Measurements from ENCODE around the gene ZNF490.
"Not testable (repeated sequence)": the region's sequence is repeated elsewhere in the genome, so short reads cannot be mapped to it uniquely, and the experiment has no call there.

The ZNF490 gene

DNA sequence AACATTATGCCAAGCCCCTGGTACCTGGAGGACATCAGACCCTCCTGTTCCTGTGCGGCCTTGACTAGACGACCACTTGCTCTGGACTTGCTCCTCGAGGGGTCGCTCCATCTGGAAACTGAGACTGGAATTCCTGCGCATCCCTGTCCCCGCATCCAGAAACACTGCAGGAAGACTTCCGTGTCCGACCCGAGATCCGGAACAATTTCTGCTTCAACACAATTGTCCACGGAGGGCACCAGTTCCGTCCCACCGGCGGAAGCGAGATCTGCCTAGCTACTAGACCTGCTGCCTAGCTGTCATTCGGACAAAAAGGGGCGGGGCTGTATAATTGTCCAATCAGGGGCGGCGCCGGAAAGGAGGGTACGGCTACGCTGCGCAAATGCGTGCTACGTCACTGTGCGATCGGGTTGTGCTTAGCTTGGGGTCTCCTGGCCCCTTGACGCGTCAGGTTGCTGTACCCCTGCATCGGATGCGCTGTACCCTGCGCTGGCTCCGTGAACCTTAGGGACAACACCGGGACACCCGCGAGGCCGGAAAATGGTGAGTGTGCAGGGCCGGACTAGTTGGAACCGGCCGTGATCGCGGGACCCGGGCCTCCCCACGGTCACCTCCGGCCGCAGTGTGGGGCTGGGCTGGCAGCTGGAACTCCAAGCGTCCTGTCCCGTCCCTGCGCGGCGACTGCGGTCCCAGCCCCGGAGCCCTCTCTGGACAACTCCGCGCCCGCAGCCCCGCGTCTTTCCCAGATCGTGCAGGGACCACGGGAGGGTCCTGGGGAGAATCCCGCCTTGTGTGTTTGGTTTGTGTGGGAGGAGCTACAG is at the start of gene ZNF490, which contains the start of gene ZNF791:
TSS of gene ZNF490 (minus strand) at position 274 of the 821 bp plus-strand sequence. CDS start at position 141, 133 bp downstream.
TSS of gene ZNF791 (plus strand) at position 381 of the 821 bp plus-strand sequence. CDS start at position 541, 160 bp downstream.
- peak; percentile 99 for DNase-seq (ENCODE audit: low read depth, low spot score)

DNA sequence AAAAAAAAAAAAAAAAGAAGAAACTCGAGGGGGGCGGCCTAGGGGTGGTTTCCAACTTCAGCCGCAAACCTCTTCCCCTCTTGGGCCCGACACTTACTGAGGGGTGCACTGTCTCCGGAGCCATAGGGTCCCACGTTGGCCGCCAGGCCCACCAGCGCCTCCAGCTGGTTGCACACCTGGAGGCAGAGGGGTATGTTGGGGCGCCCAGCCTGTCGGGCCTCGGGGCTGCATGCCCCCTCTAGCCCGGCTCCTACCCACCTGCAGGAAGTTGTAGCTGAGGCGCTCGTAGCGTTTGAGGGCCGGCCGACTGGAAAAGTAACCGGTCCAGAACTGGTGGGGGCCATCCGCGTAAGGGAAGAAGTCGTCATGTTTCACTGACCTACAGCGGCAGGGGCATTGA is 47.4 kb upstream of the ZNF490 start:
- DNase-seq (ENCODE audit: low read depth, low spot score) = no peak

DNA sequence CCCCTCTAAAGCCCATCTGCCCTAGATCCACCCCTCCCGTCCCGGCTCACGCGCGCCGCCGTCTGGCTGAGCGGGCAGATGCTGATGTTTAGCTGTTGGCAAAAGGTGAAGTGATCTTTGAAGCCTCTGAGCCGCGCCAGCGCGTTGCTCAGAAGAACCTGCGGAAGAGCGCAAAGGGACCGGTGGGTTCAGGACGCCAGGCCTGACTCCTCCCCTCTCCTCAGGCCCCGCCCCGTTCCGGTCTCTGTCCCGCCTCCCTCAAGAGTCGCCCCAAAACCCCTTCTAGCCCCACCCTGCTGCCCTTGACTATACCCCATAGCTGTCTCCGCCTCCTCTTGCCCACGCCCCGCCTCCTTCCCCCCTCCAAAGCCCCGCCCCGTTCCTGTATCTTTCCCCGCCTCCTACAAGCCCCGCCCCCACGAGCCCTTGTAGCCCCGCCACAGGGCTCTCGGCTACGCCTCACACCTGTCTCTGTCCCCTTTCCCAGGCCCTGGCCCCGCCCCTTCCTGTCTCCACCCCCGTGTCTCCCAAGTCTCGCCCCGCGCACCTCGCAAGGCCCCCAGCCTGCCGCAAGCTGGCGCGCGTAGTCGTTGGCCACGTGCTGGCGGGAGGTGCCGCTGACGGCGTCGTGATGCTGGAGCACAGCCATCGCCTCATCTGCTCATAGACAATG is 46.4 kb upstream of the ZNF490 start:
- no peak for DNase-seq (ENCODE audit: low read depth, low spot score)

DNA sequence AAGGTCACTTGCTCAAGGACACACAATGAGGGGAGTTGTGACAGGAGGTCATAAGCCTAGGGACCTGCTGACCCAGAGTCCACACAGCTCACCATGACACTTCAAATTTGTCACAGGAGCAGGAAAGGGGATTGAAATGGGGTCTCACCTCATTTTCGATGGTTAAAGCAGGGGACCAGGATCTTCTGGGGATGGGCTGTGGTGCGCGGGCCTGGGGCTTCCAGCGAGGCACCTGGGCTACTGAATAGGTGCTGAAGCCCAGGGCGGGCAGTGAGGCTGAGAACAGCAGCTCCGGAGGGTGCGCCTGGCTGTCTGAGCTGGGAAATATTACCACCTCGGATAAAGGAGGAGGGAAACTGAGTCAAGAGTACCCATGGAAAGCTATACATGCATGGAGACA is 44.9 kb upstream of the ZNF490 start:
- DNase-seq (ENCODE audit: low read depth, low spot score) = no peak

DNA sequence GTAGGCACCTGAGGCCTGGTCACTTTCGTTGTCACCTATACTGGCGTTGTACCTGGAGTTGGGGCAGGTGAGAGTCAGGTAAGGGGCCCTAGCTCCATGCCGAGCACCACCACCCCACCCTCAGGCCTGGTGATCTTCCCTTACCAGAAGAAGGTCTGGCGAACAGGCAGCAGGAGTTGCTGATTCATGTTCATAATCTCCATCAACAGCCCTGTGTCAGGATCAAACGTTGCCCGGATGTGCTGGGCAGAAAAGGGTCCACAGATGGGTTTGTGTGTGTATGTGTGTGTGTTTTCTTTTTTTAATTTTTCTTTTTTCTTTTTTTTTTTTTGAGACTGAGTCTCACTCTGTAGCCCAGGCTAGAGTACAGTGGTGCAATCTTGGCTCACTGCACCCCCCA is 41.6 kb upstream of the ZNF490 start:
- no peak for DNase-seq (ENCODE audit: low read depth, low spot score)

DNA sequence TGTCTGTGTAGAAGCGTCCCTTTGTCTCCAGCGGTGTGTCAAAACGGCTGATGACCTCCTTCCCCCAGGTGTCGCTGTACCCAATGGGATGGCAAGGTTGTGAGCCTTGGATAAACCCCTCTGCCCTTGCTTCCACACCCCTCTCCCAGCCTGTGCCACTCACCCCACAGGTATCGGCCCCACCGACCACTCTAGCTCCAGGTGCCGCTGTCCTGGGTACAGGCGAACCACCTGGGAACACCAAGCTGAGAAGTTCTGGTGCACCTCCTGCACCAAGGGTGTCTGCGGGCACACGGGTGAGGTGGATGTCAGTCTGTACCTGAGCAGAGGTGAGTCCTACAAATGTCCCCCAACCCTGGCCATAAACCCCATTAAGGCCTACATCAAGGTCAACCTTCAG is 39.3 kb upstream of the ZNF490 start:
- no peak for DNase-seq (ENCODE audit: low read depth, low spot score)

DNA sequence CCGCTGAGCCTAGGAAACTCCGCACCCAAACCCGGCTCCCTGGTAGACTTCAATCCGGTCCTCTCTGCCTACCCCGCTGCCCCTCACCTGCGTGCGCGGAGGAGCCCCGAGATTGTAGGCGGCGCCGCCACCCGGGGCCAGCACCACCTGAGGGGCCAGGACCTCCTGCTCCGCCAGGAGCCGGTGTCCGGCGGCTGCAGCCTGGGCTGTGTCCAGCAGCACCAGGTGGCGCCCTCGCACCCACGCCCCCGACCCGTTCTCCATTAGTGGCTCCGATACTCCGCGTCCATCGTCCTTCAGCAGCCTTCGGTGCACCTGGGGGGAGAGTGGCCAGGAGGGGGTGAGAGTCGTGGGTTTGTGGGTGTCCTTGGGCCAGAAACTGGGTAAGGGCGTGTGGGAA is 37.5 kb upstream of the ZNF490 start:
- DNase-seq (ENCODE audit: low read depth, low spot score) = peak; percentile 31

DNA sequence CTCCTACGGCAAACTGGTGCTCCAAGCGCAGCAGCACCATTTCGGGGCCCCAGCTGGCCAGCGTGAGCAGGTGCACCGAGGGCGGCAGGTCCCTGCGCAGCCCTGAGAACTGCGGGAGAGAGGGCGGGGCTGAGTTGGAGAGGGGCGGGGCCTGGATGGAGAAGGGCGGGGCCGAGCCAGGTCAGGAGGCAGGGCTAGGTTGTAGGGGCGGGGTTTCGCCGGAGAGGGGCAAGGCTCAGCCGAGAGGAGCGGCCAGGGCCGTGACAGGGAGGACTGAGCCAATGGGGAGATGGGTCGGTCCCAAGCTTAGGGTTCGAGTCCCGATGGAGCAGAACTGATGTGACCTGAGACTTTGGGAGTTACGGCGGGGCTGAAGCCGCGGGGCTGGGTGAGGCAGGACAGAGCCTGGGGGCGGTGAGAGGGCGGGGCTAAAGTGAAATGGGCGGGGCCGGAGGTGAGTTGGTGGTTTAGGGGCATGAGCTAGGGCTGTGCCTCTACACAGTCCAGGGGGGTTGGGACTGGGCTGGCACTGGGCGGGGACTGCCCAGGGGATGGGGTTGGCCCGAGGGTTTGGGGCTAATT is 37.0 kb upstream of the ZNF490 start:
- peak; percentile 44 for DNase-seq (ENCODE audit: low read depth, low spot score)

DNA sequence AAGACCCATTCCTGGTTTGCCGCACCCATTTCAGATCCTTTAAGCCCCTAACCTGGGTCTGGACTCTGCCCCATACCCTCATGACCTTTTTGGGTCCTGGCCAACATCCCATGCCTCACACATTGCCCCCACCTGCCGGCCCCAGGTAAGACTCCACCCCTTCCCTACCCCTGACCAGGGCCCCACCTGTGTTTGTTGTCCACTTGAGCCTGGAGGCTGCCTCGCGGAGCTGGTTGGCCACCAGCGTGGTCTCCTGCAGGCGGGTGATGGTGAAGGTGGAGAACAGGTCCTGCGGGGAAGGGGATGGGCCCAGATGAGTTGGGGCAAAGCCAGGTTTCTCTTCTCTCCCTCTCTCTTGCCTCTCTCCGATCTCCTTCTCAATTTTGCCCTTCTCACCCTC is 36.4 kb upstream of the ZNF490 start:
- DNase-seq (ENCODE audit: low read depth, low spot score) = no peak

DNA sequence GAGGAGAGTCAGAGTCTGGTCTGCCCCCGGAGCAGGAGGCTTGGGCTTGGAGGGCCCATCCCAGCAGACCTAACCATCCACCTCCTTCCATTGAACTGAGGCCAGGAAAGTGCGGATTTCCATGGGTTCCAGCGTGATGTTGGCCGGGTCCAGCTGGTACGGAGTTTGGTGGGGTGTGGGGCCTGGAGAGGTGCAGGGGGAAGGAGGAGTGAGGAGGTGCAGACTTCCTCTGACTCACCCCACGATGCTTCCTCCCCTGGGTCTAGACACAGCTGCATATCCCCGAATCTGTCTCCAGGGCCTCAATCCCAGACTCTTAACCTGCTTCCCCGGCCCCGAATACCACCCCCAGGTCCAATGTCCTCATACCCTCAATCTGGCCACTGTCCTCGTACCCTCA is 35.9 kb upstream of the ZNF490 start:
- DNase-seq (ENCODE audit: low read depth, low spot score) = no peak

DNA sequence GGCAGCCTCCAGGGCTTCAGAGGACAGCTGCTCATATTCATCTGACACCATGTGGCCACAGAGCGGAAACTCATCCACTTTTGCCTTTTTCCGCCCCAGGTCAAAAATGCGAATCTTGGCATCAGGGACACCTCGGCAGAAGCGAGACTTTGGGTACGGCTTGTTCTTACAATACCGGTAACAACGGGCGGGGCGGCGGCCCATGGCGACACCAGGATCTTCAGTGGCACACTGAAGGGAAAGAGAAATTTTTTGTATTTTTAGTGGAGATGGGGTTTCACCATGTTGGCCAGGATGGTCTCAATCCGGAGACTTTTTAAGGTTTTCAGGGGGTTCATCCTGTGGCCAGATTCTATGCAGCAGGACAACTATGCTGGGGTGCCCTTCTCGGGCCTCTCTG is 33.1 kb upstream of the ZNF490 start:
- not testable (repeated sequence) for DNase-seq (ENCODE audit: low read depth, low spot score)

DNA sequence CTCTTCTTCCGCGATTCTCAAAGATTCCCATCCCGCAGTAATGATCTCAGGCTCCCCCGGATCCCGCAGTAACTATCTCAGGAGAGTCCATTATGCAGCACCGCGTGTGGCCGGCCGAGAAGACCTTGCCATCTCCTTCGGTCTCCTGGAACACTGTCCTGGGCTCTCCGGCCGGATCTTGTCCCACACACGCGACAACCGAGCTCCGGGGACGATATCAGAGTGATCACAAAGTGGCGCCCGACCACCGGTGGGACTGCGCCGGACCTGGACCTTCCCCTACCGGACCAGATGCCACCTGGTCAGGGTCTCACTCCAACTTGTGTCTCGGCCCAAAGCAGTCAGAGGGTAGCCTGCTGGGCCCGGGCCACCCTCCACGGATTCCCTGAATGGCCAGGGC is 31.9 kb upstream of the ZNF490 start:
- no peak for DNase-seq (ENCODE audit: low read depth, low spot score)

DNA sequence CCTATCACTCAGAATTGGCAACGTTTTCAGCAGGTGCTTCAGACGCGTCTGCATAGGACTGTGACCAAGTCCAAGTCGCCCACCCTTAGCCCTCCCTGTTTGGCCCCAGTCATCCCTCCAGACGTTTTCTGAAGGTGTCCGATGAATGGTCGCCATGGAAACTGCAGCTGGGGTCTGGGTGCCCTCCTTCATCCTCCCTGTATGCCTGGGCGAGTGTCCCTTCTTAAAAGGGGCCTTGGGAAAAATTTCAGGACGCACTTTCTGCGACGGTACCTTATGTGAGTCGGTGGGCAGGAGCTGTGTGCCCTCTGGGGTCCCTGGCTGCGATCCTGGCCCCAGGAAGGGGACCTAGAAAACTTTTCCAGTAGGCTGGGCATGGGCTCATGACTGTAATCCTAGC is 30.8 kb upstream of the ZNF490 start:
- no peak for DNase-seq (ENCODE audit: low read depth, low spot score)

DNA sequence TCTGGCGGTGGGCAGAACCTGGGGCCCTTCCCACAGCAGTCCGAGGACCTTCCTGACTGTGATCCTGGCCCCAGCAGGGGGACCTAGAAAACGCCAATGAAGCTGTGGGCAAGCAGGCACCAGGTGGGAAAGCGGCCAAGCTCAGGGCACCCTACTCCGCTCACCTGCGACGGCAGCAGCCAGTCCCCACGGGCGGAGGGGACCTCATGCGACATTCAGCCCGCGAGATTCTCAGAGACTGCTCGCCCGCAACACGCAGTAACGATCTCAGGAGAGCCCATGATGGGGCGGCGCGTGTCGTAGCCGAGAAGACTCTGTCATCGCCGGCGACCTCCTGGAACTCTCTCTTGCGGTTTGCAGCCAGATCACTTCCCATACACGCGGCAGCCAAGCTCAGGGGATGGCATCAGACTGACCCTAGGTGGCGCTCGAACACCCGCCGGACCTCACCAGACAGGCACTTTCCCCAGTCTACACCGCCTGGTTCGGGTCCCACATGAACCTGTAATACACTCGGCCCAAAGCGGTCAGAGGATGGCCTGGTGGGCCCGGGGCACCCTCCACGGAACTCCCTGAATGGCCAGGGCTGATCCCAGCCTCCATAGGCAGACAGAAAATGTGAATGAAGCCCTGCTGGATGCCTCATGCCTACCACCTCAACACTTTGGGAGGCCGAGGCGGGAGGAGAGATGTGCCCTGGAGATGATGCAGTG is 29.4 kb upstream of the ZNF490 start:
- peak; percentile 92 for DNase-seq (ENCODE audit: low read depth, low spot score)

DNA sequence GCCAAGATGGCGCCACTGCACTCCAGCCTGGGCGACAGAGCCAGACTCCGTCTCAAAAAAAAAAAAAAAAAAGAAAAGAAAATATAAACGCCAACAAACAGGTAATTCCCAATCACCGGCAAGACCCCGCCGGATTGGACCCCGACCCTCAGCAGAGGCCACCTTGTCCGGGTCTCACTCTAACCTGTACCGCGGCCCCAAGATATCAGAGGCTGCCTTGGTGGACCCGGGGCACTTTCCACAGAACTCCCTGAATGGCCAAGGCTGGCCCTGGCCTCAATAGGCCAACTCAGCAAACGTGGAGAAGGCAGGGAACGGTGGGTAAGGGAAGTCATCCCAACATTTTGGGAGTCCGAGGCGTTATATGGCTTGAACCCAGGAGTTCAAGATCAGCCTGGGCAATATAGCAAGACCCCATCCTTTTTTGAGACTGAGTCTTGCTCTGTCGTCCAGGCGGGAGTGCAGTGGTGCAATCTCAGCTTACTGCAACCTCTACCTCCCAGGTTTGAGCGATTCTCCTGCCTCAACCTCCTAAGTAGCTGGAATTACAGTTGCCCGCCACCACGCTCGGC is 28.1 kb upstream of the ZNF490 start:
- DNase-seq (ENCODE audit: low read depth, low spot score) = no peak

DNA sequence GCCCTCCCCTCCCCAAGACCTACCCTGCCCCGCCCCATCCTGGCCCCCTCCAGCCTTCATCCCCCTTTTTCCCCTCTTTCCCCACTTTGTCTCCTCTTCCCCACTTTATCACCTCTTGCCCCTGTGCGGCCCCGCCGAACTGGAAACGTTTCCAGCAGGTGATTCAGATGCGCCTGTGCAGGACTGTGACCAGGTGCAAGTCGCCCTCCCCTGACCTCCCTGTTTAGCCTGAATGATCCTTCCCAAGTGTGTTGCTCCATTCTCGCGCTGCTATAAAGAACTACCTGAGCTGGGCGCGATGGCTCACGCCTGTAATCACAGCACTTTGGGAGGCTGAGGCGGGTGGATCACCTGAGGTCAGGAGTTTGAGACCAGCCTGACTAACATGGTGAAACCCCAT is 26.0 kb upstream of the ZNF490 start:
- no peak for DNase-seq (ENCODE audit: low read depth, low spot score)

DNA sequence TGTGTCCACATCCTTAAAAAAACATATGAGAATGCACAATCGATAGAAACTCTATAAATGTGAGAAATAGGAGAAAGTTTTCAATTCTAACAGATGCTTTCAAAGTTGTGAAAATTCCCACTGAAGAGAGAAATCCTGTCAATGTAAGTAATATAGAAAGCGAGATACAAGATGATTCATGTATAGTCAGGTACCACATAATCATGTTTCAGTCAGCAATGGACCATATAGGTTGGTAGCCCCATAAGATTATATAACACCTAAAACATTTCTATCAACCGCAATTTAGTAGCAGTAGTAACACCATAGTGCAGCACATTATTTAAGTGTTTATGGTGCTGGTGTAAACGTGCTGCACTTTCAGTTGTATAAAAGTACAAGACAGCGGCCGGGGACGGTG is 18.6 kb upstream of the ZNF490 start:
- no peak for DNase-seq (ENCODE audit: low read depth, low spot score)

DNA sequence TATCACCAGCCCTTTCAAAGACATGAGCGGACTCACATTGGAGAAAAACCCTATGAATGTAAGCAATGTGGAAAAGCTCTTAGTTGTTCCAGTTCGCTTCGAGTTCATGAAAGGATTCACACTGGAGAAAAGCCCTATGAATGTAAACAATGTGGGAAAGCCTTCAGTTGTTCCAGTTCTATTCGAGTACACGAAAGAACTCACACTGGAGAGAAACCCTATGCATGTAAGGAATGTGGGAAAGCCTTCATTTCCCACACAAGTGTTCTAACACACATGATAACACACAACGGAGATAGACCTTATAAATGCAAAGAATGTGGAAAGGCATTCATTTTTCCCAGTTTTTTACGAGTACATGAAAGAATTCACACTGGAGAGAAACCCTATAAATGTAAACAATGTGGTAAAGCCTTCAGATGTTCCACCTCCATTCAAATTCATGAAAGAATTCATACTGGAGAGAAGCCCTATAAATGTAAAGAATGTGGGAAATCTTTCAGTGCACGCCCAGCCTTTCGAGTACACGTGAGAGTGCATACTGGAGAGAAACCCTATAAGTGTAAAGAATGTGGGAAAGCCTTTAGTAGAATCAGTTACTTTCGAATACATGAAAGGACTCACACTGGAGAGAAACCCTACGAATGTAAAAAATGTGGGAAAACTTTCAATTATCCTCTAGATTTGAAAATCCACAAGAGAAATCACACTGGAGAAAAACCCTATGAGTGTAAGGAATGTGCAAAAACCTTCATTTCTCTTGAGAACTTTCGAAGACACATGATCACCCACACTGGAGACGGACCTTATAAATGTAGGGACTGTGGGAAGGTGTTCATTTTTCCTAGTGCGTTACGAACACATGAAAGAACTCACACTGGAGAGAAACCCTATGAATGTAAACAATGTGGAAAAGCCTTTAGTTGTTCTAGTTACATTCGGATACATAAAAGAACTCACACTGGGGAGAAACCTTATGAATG is 17.7 kb upstream of the ZNF490 start:
- DNase-seq (ENCODE audit: low read depth, low spot score) = peak; percentile 22

DNA sequence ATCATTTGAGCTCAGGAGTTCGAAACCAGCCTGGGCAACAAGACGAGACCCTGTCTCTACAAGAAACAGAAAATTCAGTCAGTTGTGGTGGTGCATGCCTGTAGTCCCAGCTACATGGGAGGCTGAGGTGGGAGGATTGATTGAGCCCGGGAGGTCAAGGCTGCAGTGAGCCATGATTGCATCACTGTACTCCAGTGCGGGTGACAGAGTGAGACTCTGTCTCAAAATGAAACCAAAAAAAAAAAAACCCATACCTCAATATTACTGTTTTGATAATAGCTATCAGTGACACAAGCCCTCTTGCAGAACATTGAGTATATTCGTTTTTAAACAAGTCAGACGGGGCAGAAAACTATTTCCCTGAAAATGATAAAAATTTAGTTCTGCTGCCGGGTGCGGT is 16.3 kb upstream of the ZNF490 start:
- no peak for DNase-seq (ENCODE audit: low read depth, low spot score)

DNA sequence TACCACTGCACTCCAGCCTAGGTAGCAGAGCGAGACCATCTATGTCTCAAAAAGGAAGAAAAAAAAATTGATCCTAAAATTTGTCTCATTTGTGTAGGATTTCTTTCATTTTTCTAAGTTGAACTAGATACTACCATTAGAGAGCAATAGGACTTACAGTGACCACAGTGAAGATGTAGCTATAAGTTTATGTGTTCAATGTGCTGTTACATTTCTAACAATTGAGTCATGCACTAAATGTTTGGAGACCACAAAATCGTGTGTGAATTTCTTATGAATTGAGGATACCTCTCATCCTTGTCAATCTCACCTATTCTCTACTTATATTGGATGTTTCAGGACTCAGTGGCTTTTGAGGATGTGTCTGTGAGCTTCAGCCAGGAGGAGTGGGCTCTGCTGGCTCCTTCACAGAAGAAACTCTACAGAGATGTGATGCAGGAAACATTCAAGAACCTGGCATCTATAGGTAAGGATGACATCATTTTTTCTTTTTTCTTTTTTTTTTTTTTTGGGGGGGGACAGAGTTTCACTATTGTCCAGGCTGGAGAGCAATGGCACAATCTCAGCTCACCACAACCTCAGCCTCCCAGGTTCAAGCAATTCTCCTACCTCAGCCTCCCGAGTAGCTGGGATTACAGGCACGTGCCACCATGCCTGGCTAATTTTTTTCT is 12.9 kb upstream of the ZNF490 start:
- DNase-seq (ENCODE audit: low read depth, low spot score) = no peak

Data from astrocyte of the hippocampus (primary cell).